Neural cell (in vitro differentiated cells): Measurements from ENCODE around the gene KPTN. TPM values are rescaled to one million over a fixed set of nuclear protein-coding genes. Genes with fewer than 3 reads are reported as not detected.

Source experiments
- H2AFZ ChIP-seq: fragments of 200-600, 300-800 bp; sonication (generic), shearing (Covaris generic); 2 replicates; pipeline ENCODE4 v1.6.0; 2014; ENCODE audit warnings: low read depth, mild to moderate bottlenecking, antibody characterized with exemption, low read length, moderate library complexity
- H3F3A ChIP-seq: fragments of 200-600 bp; shearing (Covaris generic); 2 replicates; pipeline ENCODE4 v1.6.1; 2016; ENCODE audit warnings: mild to moderate bottlenecking, moderate library complexity, mixed read lengths, antibody characterized with exemption, low read length; ENCODE audit not compliant: insufficient read depth, poor library complexity, severe bottlenecking
- H3K27ac ChIP-seq: fragments of 200-600, 300-800 bp; sonication (generic), shearing (Covaris generic); 2 replicates; pipeline ENCODE4 v1.5.1; 2014; ENCODE audit warnings: mild to moderate bottlenecking, low read length, moderate library complexity
- H3K27me3 ChIP-seq: fragments of 300-800, 200-600 bp; sonication (generic), shearing (Covaris generic); 2 replicates; pipeline ENCODE4 v1.6.0; 2014; ENCODE audit warnings: mild to moderate bottlenecking, low read depth, low read length, moderate library complexity; ENCODE audit not compliant: insufficient read depth
- H3K36me3 ChIP-seq: fragments of 300-800, 200-600 bp; sonication (generic), shearing (Covaris generic); 2 replicates; pipeline ENCODE4 v1.5.1; 2014; ENCODE audit warnings: mild to moderate bottlenecking, antibody characterized with exemption, low read length, moderate library complexity; ENCODE audit not compliant: insufficient read depth
- H3K4me2 ChIP-seq: fragments of 300-800, 200-600 bp; sonication (generic), shearing (Covaris generic); 2 replicates; pipeline ENCODE4 v1.6.0; 2014; ENCODE audit warnings: mild to moderate bottlenecking, low read length
- H3K4me3 ChIP-seq: fragments of 300-800, 200-600 bp; sonication (generic), shearing (Covaris generic); 2 replicates; pipeline ENCODE4 v1.5.1; 2014; ENCODE audit warnings: mild to moderate bottlenecking, low read length, moderate library complexity
- H3K79me2 ChIP-seq: fragments of 200-600 bp; shearing (Covaris generic); replicated peaks from 2 replicates; pipeline ENCODE4 v1.6.0; 2014; ENCODE audit warnings: mild to moderate bottlenecking, low read length, moderate library complexity; ENCODE audit not compliant: insufficient read depth
- H3K9ac ChIP-seq: fragments of 300-800, 200-600 bp; sonication (generic), shearing (Covaris generic); 2 replicates; pipeline ENCODE4 v1.6.1; 2016; ENCODE audit warnings: mild to moderate bottlenecking, low read length, mixed read lengths
- H3K9me2 ChIP-seq: fragments of 200-600 bp; shearing (Covaris generic); 2 replicates; pipeline ENCODE4 v1.6.1; 2016; ENCODE audit warnings: mild to moderate bottlenecking, low read length, mixed read lengths; ENCODE audit not compliant: insufficient read depth
- H3K9me3 ChIP-seq: fragments of 200-600, 300-800 bp; sonication (generic), shearing (Covaris generic); 2 replicates; pipeline ENCODE4 v1.6.1; 2016; ENCODE audit warnings: mild to moderate bottlenecking, mixed run types, low read length, moderate library complexity, mixed read lengths
- H4K20me1 ChIP-seq: fragments of 200-600 bp; shearing (Covaris generic); 2 replicates; pipeline ENCODE4 v1.6.1; 2016; ENCODE audit warnings: mild to moderate bottlenecking, mixed run types; ENCODE audit not compliant: insufficient read depth
- EP300 ChIP-seq: fragments of 450-650 bp; conservative IDR thresholded peaks from 2 replicates; pipeline ENCODE4 v1.6.1; 2014; ENCODE audit warnings: antibody characterized with exemption, mild to moderate bottlenecking, moderate library complexity; ENCODE audit not compliant: poor library complexity, severe bottlenecking
- EZH2 ChIP-seq: fragments of 200-600, 300-800 bp; shearing (Covaris generic), sonication (generic); IDR thresholded peaks from 2 replicates; pipeline ENCODE4 v1.6.1; 2014; ENCODE audit warnings: antibody characterized with exemption, low read length, borderline replicate concordance, mild to moderate bottlenecking; ENCODE audit not compliant: insufficient read depth, poor library complexity, severe bottlenecking
- MXI1 ChIP-seq: fragments of 450-650 bp; conservative IDR thresholded peaks from 2 replicates; pipeline ENCODE4 v1.6.1; 2014; ENCODE audit warnings: antibody characterized with exemption, mild to moderate bottlenecking; ENCODE audit not compliant: poor library complexity, severe bottlenecking
- POLR2AphosphoS5 ChIP-seq: IDR thresholded peaks from 2 replicates; pipeline ENCODE4 v1.6.1; 2012
- RAD21 ChIP-seq: fragments of 450-650 bp; conservative IDR thresholded peaks from 2 replicates; pipeline ENCODE4 v1.6.1; 2014; ENCODE audit warnings: antibody characterized with exemption, mild to moderate bottlenecking, moderate library complexity
- REST ChIP-seq: IDR thresholded peaks from 2 replicates; pipeline ENCODE4 v1.6.1; 2012; ENCODE audit warnings: borderline replicate concordance
- SMC3 ChIP-seq: fragments of 450-650 bp; conservative IDR thresholded peaks from 2 replicates; pipeline ENCODE4 v1.6.1; 2014; ENCODE audit warnings: antibody characterized with exemption, mild to moderate bottlenecking, moderate library complexity; ENCODE audit not compliant: poor library complexity
- TAF1 ChIP-seq: IDR thresholded peaks from 2 replicates; pipeline ENCODE4 v1.6.1; 2012; ENCODE audit warnings: low read depth
- polyA plus RNA-seq: library from polyadenylated mRNA; depleted of rRNA; stranded (reverse); fragments of >200 nt; gene quantifications from 2 replicates; pipeline ENCODE4 v1.2.3, GENCODE V29; 2014
- TF ChIP-seq, protein P1 (sequence below): fragments of 450-650 bp; IDR thresholded peaks from 2 replicates; pipeline ENCODE4 v1.5.1; 2014; ENCODE audit warnings: antibody characterized with exemption, mild to moderate bottlenecking, moderate library complexity; ENCODE audit not compliant: poor library complexity, severe bottlenecking

The KPTN gene
- polyA plus RNA-seq, 1 donor from 2014 or later = 23.8 TPM

- TF ChIP-seq, protein P1, sequence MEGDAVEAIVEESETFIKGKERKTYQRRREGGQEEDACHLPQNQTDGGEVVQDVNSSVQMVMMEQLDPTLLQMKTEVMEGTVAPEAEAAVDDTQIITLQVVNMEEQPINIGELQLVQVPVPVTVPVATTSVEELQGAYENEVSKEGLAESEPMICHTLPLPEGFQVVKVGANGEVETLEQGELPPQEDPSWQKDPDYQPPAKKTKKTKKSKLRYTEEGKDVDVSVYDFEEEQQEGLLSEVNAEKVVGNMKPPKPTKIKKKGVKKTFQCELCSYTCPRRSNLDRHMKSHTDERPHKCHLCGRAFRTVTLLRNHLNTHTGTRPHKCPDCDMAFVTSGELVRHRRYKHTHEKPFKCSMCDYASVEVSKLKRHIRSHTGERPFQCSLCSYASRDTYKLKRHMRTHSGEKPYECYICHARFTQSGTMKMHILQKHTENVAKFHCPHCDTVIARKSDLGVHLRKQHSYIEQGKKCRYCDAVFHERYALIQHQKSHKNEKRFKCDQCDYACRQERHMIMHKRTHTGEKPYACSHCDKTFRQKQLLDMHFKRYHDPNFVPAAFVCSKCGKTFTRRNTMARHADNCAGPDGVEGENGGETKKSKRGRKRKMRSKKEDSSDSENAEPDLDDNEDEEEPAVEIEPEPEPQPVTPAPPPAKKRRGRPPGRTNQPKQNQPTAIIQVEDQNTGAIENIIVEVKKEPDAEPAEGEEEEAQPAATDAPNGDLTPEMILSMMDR = no peak
- TF ChIP-seq TAF1 = no peak
- TF ChIP-seq POLR2AphosphoS5 = no peak
- TF ChIP-seq MXI1 = no peak
- no peak for TF ChIP-seq RAD21
- no peak for TF ChIP-seq SMC3
- no peak for TF ChIP-seq EP300
- TF ChIP-seq REST = no peak
- no peak for TF ChIP-seq EZH2
- no peak overlapping the region for H3K9ac ChIP-seq
- H3K9me2 ChIP-seq = no peaks in the 10 kb centered on the region
- no peaks in the 10 kb centered on the region for H3K9me3 ChIP-seq
- no peak overlapping the region for H2AFZ ChIP-seq
- peaks cover 20% of the 10 kb centered on the region for H3K27me3 ChIP-seq
- H4K20me1 ChIP-seq = no peaks in the 10 kb centered on the region
- no peaks in the 10 kb centered on the region for H3K36me3 ChIP-seq
- no peak overlapping the region for H3K4me2 ChIP-seq
- H3K27ac ChIP-seq = no peak overlapping the region
- H3K4me3 ChIP-seq = no peak overlapping the region
- no peaks in the 10 kb centered on the region for H3F3A ChIP-seq
- H3K79me2 ChIP-seq = no peaks in the 10 kb centered on the region
Observed at GRCh38 chr19:47433121-47433520, 50.9 kb downstream of the KPTN start.

DNA sequence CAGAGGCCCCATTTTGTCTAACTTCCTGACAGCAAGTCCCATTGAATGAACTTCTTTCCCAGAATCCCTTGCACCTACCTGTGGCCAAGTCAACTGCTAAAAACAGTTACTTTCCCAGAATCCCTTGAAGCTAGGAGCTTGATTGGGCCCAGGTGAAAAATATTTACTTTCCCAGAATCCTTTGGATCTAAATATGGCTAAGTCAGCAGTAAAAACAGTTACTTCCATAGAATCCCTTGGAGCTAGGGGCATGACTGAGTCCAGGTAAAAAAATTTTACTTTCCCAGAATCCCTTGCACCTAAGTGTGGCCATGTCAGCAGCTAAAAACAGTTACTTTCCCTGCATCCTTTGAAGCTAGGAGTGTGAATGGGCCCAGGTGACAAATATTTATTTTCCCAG is 51.5 kb downstream of the KPTN start:
- no peak overlapping the region for H2AFZ ChIP-seq
- no peak overlapping the region for H3K4me2 ChIP-seq
- no peaks in the 10 kb centered on the region for H3K79me2 ChIP-seq
- peaks cover 20% of the 10 kb centered on the region for H3K27me3 ChIP-seq
- H4K20me1 ChIP-seq = no peaks in the 10 kb centered on the region
- no peaks in the 10 kb centered on the region for H3F3A ChIP-seq
- no peaks in the 10 kb centered on the region for H3K9me3 ChIP-seq
- no peak overlapping the region for H3K9ac ChIP-seq
- H3K4me3 ChIP-seq = no peak overlapping the region
- H3K9me2 ChIP-seq = no peaks in the 10 kb centered on the region
- no peak overlapping the region for H3K27ac ChIP-seq
- no peak for TF ChIP-seq POLR2AphosphoS5
- TF ChIP-seq MXI1 = no peak
- TF ChIP-seq EP300 = no peak
- H3K36me3 ChIP-seq = no peaks in the 10 kb centered on the region

DNA sequence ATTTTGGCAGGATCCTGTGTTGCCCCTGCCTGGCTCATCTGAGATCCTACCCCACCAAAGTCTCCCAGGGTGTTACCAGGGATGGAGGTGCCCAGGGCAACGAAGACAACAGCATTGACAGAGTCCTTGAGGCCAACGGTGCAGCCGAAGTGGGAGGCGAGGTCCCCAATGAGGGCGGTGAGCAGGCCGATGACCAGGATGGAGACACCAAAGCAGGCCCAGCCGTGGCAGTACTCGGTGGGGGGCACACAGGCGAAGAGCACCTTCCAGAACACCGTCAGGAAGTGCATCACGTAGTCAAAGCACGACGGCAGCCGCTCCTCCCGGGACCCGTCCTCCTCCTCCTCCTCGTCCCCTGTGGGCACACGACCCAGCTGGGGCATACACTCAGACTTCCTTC is 51.9 kb downstream of the KPTN start:
- Histone ChIP-seq H3K9me2 (no peaks in the 10 kb centered on the region), H3F3A (peaks cover under 1% of the 10 kb centered on the region), H3K27ac (no peak overlapping the region), H2AFZ (no peak overlapping the region), H3K9me3 (no peaks in the 10 kb centered on the region), H4K20me1 (no peaks in the 10 kb centered on the region), H3K4me2 (no peak overlapping the region), H3K36me3 (no peaks in the 10 kb centered on the region), H3K4me3 (no peak overlapping the region), H3K79me2 (no peaks in the 10 kb centered on the region), H3K27me3 (peaks cover 20% of the 10 kb centered on the region), H3K9ac (no peak overlapping the region)
- TF ChIP-seq SMC3 = no peak
- TF ChIP-seq MXI1 = no peak
- no peak for TF ChIP-seq TAF1
- TF ChIP-seq EZH2 = no peak
- TF ChIP-seq REST = no peak
- no peak for TF ChIP-seq RAD21
- no peak for TF ChIP-seq POLR2AphosphoS5
- TF ChIP-seq EP300 = no peak
- TF ChIP-seq, protein P1 = no peak
